IPS-20b (cell line): ENCODE results near the gene NUP210L.
"Not testable (repeated sequence)": the region's sequence is repeated elsewhere in the genome, so short reads cannot be mapped to it uniquely, and the experiment has no call there.

ENCODE experiments used
- H3K27ac ChIP-seq: one replicate; pipeline ENCODE4 v1.5.1; 2013; ENCODE audit warnings: low read length
- H3K27me3 ChIP-seq: 2 replicates; pipeline ENCODE4 v1.6.1; 2013; ENCODE audit warnings: mild to moderate bottlenecking, low read length, inconsistent platforms; ENCODE audit not compliant: insufficient read depth
- H3K36me3 ChIP-seq: 2 replicates; pipeline ENCODE4 v1.6.1; 2013; ENCODE audit warnings: low read depth, mild to moderate bottlenecking, inconsistent platforms, low read length, moderate library complexity; ENCODE audit not compliant: insufficient read depth
- H3K4me1 ChIP-seq: 2 replicates; pipeline ENCODE4 v1.6.1; 2013; ENCODE audit warnings: mild to moderate bottlenecking, control low read depth, inconsistent platforms, low read length, moderate library complexity; ENCODE audit not compliant: insufficient read depth
- H3K4me3 ChIP-seq: 2 replicates; pipeline ENCODE4 v1.5.1; 2013; ENCODE audit warnings: mild to moderate bottlenecking, low read length, inconsistent platforms
- H3K9ac ChIP-seq: 2 replicates; pipeline ENCODE4 v1.6.1; 2013; ENCODE audit warnings: low read depth, mild to moderate bottlenecking, inconsistent platforms, low read length, moderate library complexity
- H3K9me3 ChIP-seq: 2 replicates; pipeline ENCODE4 v1.6.1; 2013; ENCODE audit warnings: mild to moderate bottlenecking, low read depth, low read length, inconsistent platforms; ENCODE audit not compliant: insufficient read depth

NUP210L gene

GRCh38 chr1:154091706-154092105 is 63.2 kb downstream of the NUP210L start:
- Histone ChIP-seq H3K4me1 (0 out of 2 replicates have a peak, but pooled peaks cover 2% of the 10 kb centered on the region), H3K27me3 (no peaks in the 10 kb centered on the region), H3K4me3 (no peak overlapping the region)

GRCh38 chr1:154087574-154087973 is 67.3 kb downstream of the NUP210L start:
- Histone ChIP-seq H3K4me1 (no peaks in the 10 kb centered on the region), H3K27ac (no peak overlapping the region), H3K27me3 (no peaks in the 10 kb centered on the region), H3K4me3 (no peak overlapping the region), H3K36me3 (no peaks in the 10 kb centered on the region), H3K9me3 (no peaks in the 10 kb centered on the region), H3K9ac (no peak overlapping the region)

More at GRCh38 chr1:154091706-154092105, 63.2 kb downstream of the NUP210L start:
- Histone ChIP-seq H3K36me3 (no peaks in the 10 kb centered on the region), H3K9me3 (no peaks in the 10 kb centered on the region), H3K9ac (no peak overlapping the region), H3K27ac (no peak overlapping the region)

GRCh38 chr1:154083057-154083456 is 71.8 kb downstream of the NUP210L start:
- not testable (repeated sequence) for H3K9me3 ChIP-seq, H3K27ac ChIP-seq, H3K36me3 ChIP-seq, H3K4me3 ChIP-seq, H3K9ac ChIP-seq, H3K27me3 ChIP-seq, H3K4me1 ChIP-seq

- H3K9me3 ChIP-seq, result no peaks in the 10 kb centered on the region
- no peak overlapping the region for H3K9ac ChIP-seq
- no peak overlapping the region for H3K4me3 ChIP-seq
- no peak overlapping the region for H3K27ac ChIP-seq
- no peaks in the 10 kb centered on the region for H3K27me3 ChIP-seq
- H3K4me1 ChIP-seq, result no peaks in the 10 kb centered on the region
- H3K36me3 ChIP-seq, result no peaks in the 10 kb centered on the region
These were observed 73.3 kb downstream of the NUP210L start for GRCh38 chr1:154081386-154082126.

DNA sequence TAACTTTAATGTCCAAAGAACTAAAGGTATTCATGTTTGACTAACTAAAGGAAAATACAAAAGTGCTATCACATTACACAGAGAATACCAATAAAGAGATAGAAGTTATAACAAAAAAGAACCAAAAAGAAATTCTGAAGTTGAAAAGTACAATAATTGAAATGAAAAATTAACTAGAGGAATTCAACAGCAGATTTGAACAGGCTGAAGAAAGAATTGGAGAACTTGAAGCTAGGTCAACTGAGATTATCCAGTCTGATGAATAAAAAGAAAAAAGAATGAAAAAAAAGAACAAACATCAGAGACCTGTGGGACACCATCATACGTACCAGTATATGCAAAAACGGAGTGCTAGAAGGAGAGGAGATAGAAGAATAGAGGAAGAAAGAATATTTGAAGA is 78.5 kb downstream of the NUP210L start:
- H3K4me1 ChIP-seq, result no peaks in the 10 kb centered on the region
- H3K27me3 ChIP-seq, result no peaks in the 10 kb centered on the region
- H3K4me3 ChIP-seq, result no peak overlapping the region
- no peaks in the 10 kb centered on the region for H3K9me3 ChIP-seq
- no peaks in the 10 kb centered on the region for H3K36me3 ChIP-seq
- no peak overlapping the region for H3K9ac ChIP-seq
- H3K27ac ChIP-seq, result no peak overlapping the region

- no peak overlapping the region for H3K9ac ChIP-seq
- no peaks in the 10 kb centered on the region for H3K9me3 ChIP-seq
- H3K27ac ChIP-seq, result no peak overlapping the region
- H3K4me1 ChIP-seq, result no peaks in the 10 kb centered on the region
- no peaks in the 10 kb centered on the region for H3K36me3 ChIP-seq
- H3K4me3 ChIP-seq, result no peak overlapping the region
- H3K27me3 ChIP-seq, result no peaks in the 10 kb centered on the region
These were observed 79.1 kb downstream of the NUP210L start for GRCh38 chr1:154075746-154076145.

DNA sequence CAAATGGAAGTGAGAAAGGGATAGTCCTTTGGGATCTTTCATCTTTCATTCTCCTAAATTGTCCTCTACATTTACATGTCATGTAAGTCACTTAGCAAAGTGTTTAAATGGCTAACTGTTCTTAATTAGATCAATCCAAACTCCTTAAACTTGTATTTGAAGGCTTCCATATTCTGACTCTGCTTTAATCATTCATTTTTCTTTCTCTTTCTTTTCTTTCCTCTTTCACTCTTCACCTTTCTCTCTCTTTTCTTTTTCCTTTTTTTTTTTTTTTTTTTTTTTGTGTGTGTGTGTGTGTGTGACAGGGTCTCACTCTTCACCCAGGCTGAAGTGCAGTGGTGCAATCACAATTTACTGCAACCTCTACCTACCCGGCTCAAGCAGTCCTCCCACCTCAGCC is 92.6 kb downstream of the NUP210L start:
- H3K9me3 ChIP-seq, result no peaks in the 10 kb centered on the region
- H3K4me3 ChIP-seq, result no peak overlapping the region
- H3K4me1 ChIP-seq, result no peaks in the 10 kb centered on the region
- no peak overlapping the region for H3K27ac ChIP-seq
- H3K36me3 ChIP-seq, result no peaks in the 10 kb centered on the region
- no peaks in the 10 kb centered on the region for H3K27me3 ChIP-seq
- H3K9ac ChIP-seq, result no peak overlapping the region

GRCh38 chr1:154047436-154047835 is 107.4 kb downstream of the NUP210L start:
- not testable (repeated sequence) for H3K4me3 ChIP-seq, H3K27ac ChIP-seq, H3K9ac ChIP-seq, H3K4me1 ChIP-seq, H3K9me3 ChIP-seq, H3K27me3 ChIP-seq, H3K36me3 ChIP-seq

GRCh38 chr1:154033697-154034096 is 121.2 kb downstream of the NUP210L start:
- not testable (repeated sequence) for H3K36me3 ChIP-seq, H3K4me1 ChIP-seq, H3K9ac ChIP-seq, H3K27me3 ChIP-seq, H3K4me3 ChIP-seq, H3K27ac ChIP-seq, H3K9me3 ChIP-seq

GRCh38 chr1:154019940-154020339 is 134.9 kb downstream of the NUP210L start:
- Histone ChIP-seq H3K4me3 (no peak overlapping the region), H3K27me3 (no peaks in the 10 kb centered on the region), H3K27ac (no peak overlapping the region), H3K36me3 (no peaks in the 10 kb centered on the region), H3K9ac (no peak overlapping the region), H3K4me1 (no peaks in the 10 kb centered on the region), H3K9me3 (no peaks in the 10 kb centered on the region)

DNA sequence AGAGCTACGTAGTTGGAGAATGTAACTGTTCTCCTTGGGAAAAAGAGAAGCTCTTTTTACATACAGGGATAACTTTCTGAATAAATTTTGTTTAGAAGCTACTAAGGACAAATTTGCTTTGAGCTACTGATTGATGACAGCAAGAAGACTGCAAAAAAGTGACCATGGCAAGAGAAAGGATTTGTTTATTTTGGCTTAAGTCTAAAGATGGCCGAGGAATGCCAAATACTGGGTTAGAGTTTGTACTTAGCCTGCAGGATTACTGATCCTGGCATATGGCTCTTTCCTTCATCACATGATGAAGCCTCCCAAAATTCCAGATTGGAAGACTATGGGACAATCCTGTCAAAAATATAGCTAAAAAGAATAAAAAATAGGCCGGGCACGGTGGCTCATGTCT is 135.6 kb downstream of the NUP210L start:
- Histone ChIP-seq H3K36me3 (no peaks in the 10 kb centered on the region), H3K27me3 (no peaks in the 10 kb centered on the region), H3K9ac (no peak overlapping the region), H3K27ac (no peak overlapping the region), H3K4me3 (no peak overlapping the region), H3K9me3 (no peaks in the 10 kb centered on the region), H3K4me1 (no peaks in the 10 kb centered on the region)

DNA sequence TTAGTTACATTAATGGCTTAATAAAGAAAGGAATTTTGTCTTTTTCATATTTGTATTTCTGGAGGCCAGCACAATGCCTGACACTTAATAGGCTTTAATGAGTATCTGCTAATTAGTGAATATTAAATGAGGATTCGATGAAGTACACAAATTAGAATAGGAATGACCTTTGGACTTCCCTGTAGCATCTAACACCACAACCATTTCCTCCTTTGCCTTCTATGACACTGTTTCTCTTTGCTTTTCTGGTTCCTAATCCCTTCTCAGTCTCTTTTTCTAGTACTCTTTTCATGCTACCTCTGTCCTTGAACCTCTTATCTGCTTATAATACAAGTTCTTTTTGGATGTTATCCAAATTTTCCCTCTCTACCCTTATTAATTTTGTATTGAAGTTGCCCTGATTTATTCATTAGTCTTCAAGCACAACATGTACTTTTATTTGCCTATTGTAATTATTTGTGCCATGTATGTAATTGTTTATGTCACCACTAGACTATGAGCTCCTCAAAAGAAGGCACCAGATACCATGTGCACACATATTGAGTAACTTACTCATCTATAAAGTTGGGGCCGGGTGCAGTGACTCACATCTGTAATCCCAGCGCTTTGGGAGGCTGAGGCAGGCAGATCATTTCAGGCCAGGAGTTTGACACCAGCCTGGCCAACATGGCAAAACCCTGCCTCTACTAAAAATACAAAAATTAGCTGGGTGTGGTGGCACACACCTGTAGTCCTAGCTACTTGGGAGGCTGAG is 140.5 kb downstream of the NUP210L start:
- Histone ChIP-seq H3K36me3 (no peaks in the 10 kb centered on the region), H3K9me3 (no peaks in the 10 kb centered on the region), H3K27me3 (no peaks in the 10 kb centered on the region), H3K4me1 (no peaks in the 10 kb centered on the region), H3K27ac (no peak overlapping the region), H3K4me3 (no peak overlapping the region), H3K9ac (no peak overlapping the region)
